Measurements from ENCODE around the gene MMP11. TPM values are rescaled to one million over a fixed set of nuclear protein-coding genes. Genes with fewer than 3 reads are reported as not detected.

The MMP11 gene
- total and polyA plus RNA-seq, 2 of the 13 experiments (the other 11 are each of a cell fraction or from before 2014, with no cell fraction given) = 8.9 to 28.6 TPM

DNA sequence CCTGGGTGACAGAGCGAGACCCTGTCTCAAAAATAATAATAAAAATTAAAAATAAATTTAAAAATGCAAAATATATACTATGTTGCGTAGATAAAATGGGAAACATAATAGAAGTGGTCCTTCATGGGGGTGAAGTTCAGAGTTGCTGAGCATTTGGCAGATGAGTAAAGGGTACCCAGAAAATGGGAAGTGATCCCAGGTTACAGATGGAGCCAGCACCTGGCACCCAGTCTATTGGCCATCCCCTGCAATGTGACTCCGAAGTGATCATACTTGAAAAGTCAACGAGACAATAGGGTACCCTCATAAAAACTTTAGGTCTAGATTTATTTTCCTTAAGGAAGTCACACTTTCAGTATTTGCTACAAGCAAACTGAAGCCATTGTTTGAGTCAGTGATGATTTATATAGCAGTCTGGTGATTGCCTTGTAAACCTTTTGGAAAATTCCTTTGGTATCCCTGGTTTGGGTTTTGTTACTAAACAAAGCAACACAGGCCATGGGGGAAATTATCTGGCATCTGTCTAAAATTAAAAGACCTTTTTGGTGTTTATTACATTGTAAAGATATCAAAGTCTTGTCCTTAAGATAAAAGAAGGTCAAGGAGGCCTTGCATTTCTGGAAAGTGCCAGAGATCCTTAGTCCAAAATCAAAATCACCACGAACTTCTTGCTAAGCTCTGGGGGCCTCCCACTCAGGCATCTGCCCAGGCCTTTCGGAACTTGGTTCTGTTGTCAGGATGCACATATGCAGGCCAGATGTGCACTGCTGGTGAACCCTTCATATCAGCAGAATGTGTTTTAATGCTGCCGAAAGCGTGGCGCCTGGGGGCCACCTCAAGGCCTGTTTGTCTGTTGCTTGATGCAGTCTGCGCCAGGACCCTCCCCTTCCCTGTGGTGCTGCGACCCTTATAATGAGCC, 18.4 kb downstream of the MMP11 start:
- H3K9me3 ChIP-seq (ENCODE audit: low read length) = no peaks in the 10 kb centered on the region
- peaks cover 32% of the 10 kb centered on the region for H3K4me1 ChIP-seq (ENCODE audit: insufficient read depth, low read length)
- TF ChIP-seq, protein P1, sequence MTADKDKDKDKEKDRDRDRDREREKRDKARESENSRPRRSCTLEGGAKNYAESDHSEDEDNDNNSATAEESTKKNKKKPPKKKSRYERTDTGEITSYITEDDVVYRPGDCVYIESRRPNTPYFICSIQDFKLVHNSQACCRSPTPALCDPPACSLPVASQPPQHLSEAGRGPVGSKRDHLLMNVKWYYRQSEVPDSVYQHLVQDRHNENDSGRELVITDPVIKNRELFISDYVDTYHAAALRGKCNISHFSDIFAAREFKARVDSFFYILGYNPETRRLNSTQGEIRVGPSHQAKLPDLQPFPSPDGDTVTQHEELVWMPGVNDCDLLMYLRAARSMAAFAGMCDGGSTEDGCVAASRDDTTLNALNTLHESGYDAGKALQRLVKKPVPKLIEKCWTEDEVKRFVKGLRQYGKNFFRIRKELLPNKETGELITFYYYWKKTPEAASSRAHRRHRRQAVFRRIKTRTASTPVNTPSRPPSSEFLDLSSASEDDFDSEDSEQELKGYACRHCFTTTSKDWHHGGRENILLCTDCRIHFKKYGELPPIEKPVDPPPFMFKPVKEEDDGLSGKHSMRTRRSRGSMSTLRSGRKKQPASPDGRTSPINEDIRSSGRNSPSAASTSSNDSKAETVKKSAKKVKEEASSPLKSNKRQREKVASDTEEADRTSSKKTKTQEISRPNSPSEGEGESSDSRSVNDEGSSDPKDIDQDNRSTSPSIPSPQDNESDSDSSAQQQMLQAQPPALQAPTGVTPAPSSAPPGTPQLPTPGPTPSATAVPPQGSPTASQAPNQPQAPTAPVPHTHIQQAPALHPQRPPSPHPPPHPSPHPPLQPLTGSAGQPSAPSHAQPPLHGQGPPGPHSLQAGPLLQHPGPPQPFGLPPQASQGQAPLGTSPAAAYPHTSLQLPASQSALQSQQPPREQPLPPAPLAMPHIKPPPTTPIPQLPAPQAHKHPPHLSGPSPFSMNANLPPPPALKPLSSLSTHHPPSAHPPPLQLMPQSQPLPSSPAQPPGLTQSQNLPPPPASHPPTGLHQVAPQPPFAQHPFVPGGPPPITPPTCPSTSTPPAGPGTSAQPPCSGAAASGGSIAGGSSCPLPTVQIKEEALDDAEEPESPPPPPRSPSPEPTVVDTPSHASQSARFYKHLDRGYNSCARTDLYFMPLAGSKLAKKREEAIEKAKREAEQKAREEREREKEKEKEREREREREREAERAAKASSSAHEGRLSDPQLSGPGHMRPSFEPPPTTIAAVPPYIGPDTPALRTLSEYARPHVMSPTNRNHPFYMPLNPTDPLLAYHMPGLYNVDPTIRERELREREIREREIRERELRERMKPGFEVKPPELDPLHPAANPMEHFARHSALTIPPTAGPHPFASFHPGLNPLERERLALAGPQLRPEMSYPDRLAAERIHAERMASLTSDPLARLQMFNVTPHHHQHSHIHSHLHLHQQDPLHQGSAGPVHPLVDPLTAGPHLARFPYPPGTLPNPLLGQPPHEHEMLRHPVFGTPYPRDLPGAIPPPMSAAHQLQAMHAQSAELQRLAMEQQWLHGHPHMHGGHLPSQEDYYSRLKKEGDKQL (CRISPR knock-in tag; IDR thresholded peaks at IDR 0.05; ENCODE audit: low read depth) = no peak
- TF ChIP-seq ZNF616 (CRISPR knock-in tag; IDR thresholded peaks at IDR 0.05; ENCODE audit: low read depth) = no peak
- FAIRE-seq (no peak), DNase-seq (ENCODE audit: low spot score) (no peak), ATAC-seq (no peak)
- peaks cover 54% of the 10 kb centered on the region for H3K79me2 ChIP-seq (ENCODE audit: insufficient read depth, low read length)
- peaks cover 23% of the 10 kb centered on the region for H4K20me1 ChIP-seq (ENCODE audit: insufficient read depth, low read length)
- ChIA-PET CTCF (ENCODE audit: low intra/inter-chr PET ratio, low total read pairs) (no interaction called here), POLR2A (interaction anchor here (7.1 kb wide), 1 partner anchor 16 kb away, joined by 201 read pairs; the partner anchor contains the start of gene MMP11)
- 81% methylated on average over 7 of the region's 11 CpGs for WGBS (ENCODE audit: low lambda C conversion rate)
- no peaks in the 10 kb centered on the region for H3K27me3 ChIP-seq (ENCODE audit: control insufficient read depth in 1 of 2, insufficient read depth in 2 of 2, low read length in 2 of 2)
- no peak overlapping the region for H2AFZ ChIP-seq (ENCODE audit: low read length)
- H3K27ac ChIP-seq (ENCODE audit: extremely low read length, insufficient read depth, low read length) = no peak overlapping the region
- H3K4me2 ChIP-seq (ENCODE audit: low read depth, low read length) = no peak overlapping the region
- BruUV-seq (replicated peaks) = no TSS peak
- H3K4me3 ChIP-seq (replicated peaks in 1 of 3; ENCODE audit: insufficient read depth in 1 of 3, low read depth in 2 of 3, low read length in 3 of 3) = no peak overlapping the region
- in situ Hi-C loops (cut with HindIII; ENCODE audit: extremely low pct_ligation_motif_present, low pct_unique_long_range_greater_than_20kb) = no loop called here
- peaks cover 14 to 42% of the 10 kb centered on the region in 2 experiments for H3K36me3 ChIP-seq (replicated peaks in 1 of 2; ENCODE audit: control insufficient read depth in 1 of 2, insufficient read depth in 2 of 2, low read length in 2 of 2)
- intact Hi-C loops (cut with micrococcal nuclease; ENCODE audit: unreplicated experiment) = no loop called here
- H3K9ac ChIP-seq (ENCODE audit: insufficient read depth, low read depth, low read length) = no peak overlapping the region
